Peyer's patch (tissue), 4 donors: ENCODE measurements around the gene NOTO.

Experiments used
- POLR2A ChIP-seq, 2 donors: fragments of 450-650 bp; IDR thresholded peaks; one replicate each; pipeline ENCODE4 v1.5.1; 2017; ENCODE audit warnings: antibody characterized with exemption in 2 of 2, mild to moderate bottlenecking in 2 of 2, moderate library complexity in 2 of 2
- TF ChIP-seq, protein P1 (sequence below), 6 experiments: fragments of 450-650 bp in 4 of 6; fragments of 200-600 bp in 2 of 6; sonication (generic) in 1 of 6; IDR thresholded peaks; one replicate each; pipeline ENCODE4 v1.5.1; 2017 to 2019; ENCODE audit warnings: antibody characterized with exemption in 6 of 6, mild to moderate bottlenecking in 3 of 6, moderate library complexity in 1 of 6

DNA sequence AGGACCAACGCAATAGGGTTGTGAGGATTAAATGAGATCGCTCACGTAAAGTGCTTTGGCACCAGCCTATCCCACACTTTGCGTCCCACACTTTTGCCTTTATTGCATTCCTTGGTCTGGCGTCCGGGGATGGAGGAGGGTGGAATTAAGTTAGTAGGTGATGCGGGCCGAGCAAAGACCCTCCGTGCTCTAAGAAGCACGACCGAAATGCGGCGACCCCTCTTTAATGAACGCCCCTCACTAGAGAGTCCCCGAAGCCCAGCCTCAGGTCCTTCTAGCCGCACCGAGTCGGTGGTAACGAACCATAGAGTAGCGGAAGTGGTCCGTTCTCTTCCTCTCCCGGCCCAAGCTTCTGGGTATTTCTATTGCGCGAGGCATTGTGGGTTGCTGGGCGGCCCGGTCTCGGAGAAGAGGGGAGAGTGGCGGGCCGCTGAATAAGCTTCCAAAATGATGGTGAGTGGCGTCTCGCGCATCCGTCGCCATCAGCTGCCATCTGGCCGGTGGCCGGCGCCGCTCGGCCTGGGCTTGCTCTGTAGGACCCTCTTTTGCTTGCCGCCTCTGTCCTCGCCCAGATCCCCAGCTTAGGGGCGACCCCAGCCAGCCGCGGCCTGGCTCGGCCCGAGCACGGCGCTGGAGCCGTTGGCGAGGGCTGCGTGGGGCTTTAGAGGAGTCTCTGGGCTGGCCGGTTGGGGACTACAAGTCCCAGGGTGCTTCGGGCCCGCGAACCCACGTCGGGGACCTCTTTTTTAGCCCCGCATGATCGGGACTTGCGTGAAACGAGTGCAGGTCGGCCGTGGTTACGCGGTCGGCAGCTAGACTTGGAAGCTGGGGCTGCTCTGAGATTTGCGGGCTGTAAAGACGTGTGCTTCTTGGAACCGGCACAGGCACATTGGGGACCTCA, 31.8 kb downstream of the NOTO start, which contains the start of gene CCT7:
- TF ChIP-seq, protein P1, sequence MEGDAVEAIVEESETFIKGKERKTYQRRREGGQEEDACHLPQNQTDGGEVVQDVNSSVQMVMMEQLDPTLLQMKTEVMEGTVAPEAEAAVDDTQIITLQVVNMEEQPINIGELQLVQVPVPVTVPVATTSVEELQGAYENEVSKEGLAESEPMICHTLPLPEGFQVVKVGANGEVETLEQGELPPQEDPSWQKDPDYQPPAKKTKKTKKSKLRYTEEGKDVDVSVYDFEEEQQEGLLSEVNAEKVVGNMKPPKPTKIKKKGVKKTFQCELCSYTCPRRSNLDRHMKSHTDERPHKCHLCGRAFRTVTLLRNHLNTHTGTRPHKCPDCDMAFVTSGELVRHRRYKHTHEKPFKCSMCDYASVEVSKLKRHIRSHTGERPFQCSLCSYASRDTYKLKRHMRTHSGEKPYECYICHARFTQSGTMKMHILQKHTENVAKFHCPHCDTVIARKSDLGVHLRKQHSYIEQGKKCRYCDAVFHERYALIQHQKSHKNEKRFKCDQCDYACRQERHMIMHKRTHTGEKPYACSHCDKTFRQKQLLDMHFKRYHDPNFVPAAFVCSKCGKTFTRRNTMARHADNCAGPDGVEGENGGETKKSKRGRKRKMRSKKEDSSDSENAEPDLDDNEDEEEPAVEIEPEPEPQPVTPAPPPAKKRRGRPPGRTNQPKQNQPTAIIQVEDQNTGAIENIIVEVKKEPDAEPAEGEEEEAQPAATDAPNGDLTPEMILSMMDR (IDR thresholded peaks at IDR 0.05): no peak
- peak; percentile 73 to 77 for TF ChIP-seq POLR2A (IDR thresholded peaks at IDR 0.05)
